Spleen (tissue), 11 donors: ENCODE results near the gene CCAR1. TPM values are rescaled to one million over a fixed set of nuclear protein-coding genes. Genes with fewer than 3 reads are reported as not detected.

Experiments used
- DNase-seq: peaks from one replicate; pipeline ENCODE4 v3.0.0-alpha.2; 2020
- H3K27ac ChIP-seq, 8 donors: fragments of 200-600 bp; sonication (generic) in 7 of 8; 1 replicate in 4 of 8; 2 replicates in 4 of 8; pipeline versions ENCODE4 v1.5.0 to v1.8.0; 2016 to 2021; ENCODE audit warnings: inconsistent platforms in 4 of 8, mild to moderate bottlenecking in 4 of 8, moderate library complexity in 1 of 8
- H3K27me3 ChIP-seq, 7 donors: fragments of 200-600 bp; sonication (generic) in 6 of 7; replicated peaks in 1 of 7; 1 replicate in 4 of 7; 2 replicates in 3 of 7; pipeline versions ENCODE4 v1.5.0 to v1.8.0; 2016 to 2021; ENCODE audit warnings: inconsistent platforms in 3 of 7, mild to moderate bottlenecking in 1 of 7
- H3K36me3 ChIP-seq, 6 donors: fragments of 200-600 bp; sonication (generic) in 5 of 6; 1 replicate in 4 of 6; 2 replicates in 2 of 6; pipeline versions ENCODE4 v1.5.0 to v1.8.0; 2016 to 2021; ENCODE audit warnings: inconsistent platforms in 2 of 6
- H3K4me1 ChIP-seq, 6 donors: fragments of 200-600 bp; sonication (generic) in 5 of 6; 1 replicate in 3 of 6; 2 replicates in 3 of 6; pipeline versions ENCODE4 v1.5.0 to v1.8.0; 2016 to 2021; ENCODE audit warnings: inconsistent platforms in 3 of 6
- H3K4me3 ChIP-seq, 8 donors: fragments of 200-600 bp; sonication (generic) in 7 of 8; 1 replicate in 4 of 8; 2 replicates in 4 of 8; pipeline versions ENCODE4 v1.5.0 to v1.8.0; 2016 to 2021; ENCODE audit warnings: inconsistent platforms in 4 of 8, mild to moderate bottlenecking in 4 of 8, moderate library complexity in 2 of 8
- H3K9me3 ChIP-seq, 8 donors: fragments of 200-600 bp; sonication (generic) in 7 of 8; 1 replicate in 4 of 8; 2 replicates in 4 of 8; pipeline versions ENCODE4 v1.5.0 to v1.8.0; 2016 to 2021; ENCODE audit warnings: inconsistent platforms in 4 of 8
- POLR2A ChIP-seq, 3 donors: fragments of 450-650 bp; IDR thresholded peaks; one replicate each; pipeline ENCODE4 v1.5.1; 2017; ENCODE audit warnings: antibody characterized with exemption in 3 of 3, mild to moderate bottlenecking in 1 of 3
- POLR2AphosphoS5 ChIP-seq, 3 donors: sonication (generic); formaldehyde crosslinking; IDR thresholded peaks; one replicate each; pipeline ENCODE4 v1.5.1; 2017; ENCODE audit warnings: antibody characterized with exemption in 3 of 3
- WGBS, 5 donors: extraction: QIAGEN DNeasy Blood & Tissue Kit in 3 of 5; methylation state at CpG; one replicate each; pipeline versions ENCODE4 v1.1.5 to v1.1.7; 2013 to 2018; 5-methylcytosine and 5-hydroxymethylcytosine counted together
- intact Hi-C: fragments of 100-400 bp; cut with DNase I; formaldehyde crosslinking; loops from one replicate; pipeline ENCODE4 v1.15.0; 2023; ENCODE audit warnings: low total_unique reads
- polyA plus RNA-seq, 3 donors: library from polyadenylated mRNA; stranded (reverse); fragments of 200-250 nt; gene quantifications; one replicate each; pipeline ENCODE4 v1.2.1, GENCODE V29; 2013
- total RNA-seq, 7 donors: library from RNA; depleted of rRNA in 3 of 7; stranded (reverse); fragments of >200 nt in 3 of 7; fragmentation: NEBNext Ultra II Directional in 4 of 7; extraction: Animal tissue kit (Norgen Biotek cat#: 25700) in 4 of 7; gene quantifications; one replicate each; pipeline versions ENCODE4 v1.1.0 to v1.2.1, GENCODE V29; 2016 to 2021
- TF ChIP-seq, protein P1 (sequence below), 11 experiments: fragments of 200-600 bp in 7 of 11; fragments of 450-650 bp in 4 of 11; sonication (generic) in 4 of 11; IDR thresholded peaks in 8 of 11; conservative IDR thresholded peaks in 3 of 11; 1 replicate in 7 of 11; 2 replicates in 4 of 11; pipeline versions ENCODE4 v1.4.0 to v1.8.0; 2016 to 2021; ENCODE audit warnings: antibody characterized with exemption in 11 of 11, inconsistent platforms in 4 of 11, mild to moderate bottlenecking in 1 of 11
- donor health status: healthy with polysubstance abuse.
- donor health status: DM: no; HTN: no; CAD: no; lungs with moderate emphysema.
- donor health status: DM: no; HTN: no; CAD: no.
- donor health status: Bipolar disorder and iron deficiency.
- donor health status: healthy.
- donor health status: DM: no; HTN: no; CAD: no.
- donor health status: DM: yes; HTN: yes; CAD: no.

CCAR1 gene
- total and polyA plus RNA-seq, 10 donors = 37.4 to 83.6 (median 64.5) TPM

DNA sequence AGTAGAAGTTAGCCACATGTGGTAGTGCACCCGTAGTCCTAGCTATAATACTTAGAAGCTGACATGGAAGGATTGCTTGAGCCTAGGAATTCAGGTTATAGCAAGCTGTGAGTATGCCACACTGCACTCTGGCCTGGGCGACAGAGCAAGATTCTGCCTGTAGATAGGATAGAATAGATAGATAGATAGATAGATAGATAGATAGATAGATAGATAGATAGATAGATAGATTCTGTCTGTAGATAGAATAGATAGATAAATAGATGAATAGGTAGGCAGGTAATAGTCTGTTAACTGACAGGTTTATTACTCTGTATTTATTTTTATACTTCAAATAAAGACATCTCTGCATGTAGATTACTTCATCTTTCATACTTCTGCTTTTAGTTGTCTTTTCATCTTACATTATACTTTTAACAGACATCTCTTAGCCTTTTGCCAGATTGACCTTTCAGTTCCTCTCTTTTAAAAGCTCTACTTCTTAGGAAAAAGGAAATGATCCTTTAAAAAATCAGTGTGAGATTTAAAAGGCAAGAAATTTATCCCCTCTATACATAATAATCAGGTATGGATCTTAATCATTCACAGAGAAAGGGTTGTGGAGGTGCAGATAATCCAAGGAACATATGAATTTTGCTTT is 31.8 kb downstream of the CCAR1 start:
- H3K9me3 ChIP-seq = no peaks in the 10 kb centered on the region
- no peak for DNase-seq
- WGBS, 5 donors = 88 to 92% (median 90%) methylated on average over 2 of the region's 2 CpGs
- intact Hi-C loops = no loop called here
- H3K4me3 ChIP-seq = no peak overlapping the region
- H3K36me3 ChIP-seq = peaks cover 1 to 100% (median 100%) of the 10 kb centered on the region in 6 donors
- TF ChIP-seq, protein P1, sequence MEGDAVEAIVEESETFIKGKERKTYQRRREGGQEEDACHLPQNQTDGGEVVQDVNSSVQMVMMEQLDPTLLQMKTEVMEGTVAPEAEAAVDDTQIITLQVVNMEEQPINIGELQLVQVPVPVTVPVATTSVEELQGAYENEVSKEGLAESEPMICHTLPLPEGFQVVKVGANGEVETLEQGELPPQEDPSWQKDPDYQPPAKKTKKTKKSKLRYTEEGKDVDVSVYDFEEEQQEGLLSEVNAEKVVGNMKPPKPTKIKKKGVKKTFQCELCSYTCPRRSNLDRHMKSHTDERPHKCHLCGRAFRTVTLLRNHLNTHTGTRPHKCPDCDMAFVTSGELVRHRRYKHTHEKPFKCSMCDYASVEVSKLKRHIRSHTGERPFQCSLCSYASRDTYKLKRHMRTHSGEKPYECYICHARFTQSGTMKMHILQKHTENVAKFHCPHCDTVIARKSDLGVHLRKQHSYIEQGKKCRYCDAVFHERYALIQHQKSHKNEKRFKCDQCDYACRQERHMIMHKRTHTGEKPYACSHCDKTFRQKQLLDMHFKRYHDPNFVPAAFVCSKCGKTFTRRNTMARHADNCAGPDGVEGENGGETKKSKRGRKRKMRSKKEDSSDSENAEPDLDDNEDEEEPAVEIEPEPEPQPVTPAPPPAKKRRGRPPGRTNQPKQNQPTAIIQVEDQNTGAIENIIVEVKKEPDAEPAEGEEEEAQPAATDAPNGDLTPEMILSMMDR (IDR thresholded peaks at IDR 0.05 in 8 of 11, conservative IDR thresholded peaks at IDR 0.05 in 3 of 11) = no peak
- TF ChIP-seq POLR2AphosphoS5 (IDR thresholded peaks at IDR 0.05) (no peak), POLR2A (IDR thresholded peaks at IDR 0.05) (no peak)
- no peaks in the 10 kb centered on the region for H3K4me1 ChIP-seq
- H3K27ac ChIP-seq = no peak overlapping the region
- no peaks in the 10 kb centered on the region for H3K27me3 ChIP-seq

DNA sequence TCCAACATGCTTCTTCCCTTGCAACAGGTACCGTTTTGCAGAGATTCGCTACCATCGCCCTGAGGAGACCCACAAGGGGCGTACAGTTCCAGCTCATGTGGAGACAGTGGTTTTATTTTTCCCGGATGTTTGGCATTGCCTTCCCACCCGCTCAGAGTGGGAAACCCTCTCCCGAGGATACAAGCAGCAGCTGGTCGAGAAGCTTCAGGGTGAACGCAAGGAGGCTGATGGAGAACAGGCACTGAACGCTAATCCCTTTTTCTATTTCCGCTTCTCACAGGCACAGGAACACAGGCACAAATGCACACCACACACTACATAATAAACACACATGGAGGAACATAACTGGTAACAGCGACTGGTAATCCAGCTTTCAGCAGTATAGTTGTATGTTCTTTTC is 35.2 kb downstream of the CCAR1 start:
- no peaks in the 10 kb centered on the region for H3K9me3 ChIP-seq
- no peak overlapping the region for H3K27ac ChIP-seq
- H3K27me3 ChIP-seq = no peaks in the 10 kb centered on the region
- H3K4me3 ChIP-seq = no peak overlapping the region
- 92 to 96% (median 95%) methylated on average over 12 of the region's 12 CpGs for WGBS, 5 donors
- intact Hi-C loops = no loop called here
- TF ChIP-seq POLR2A (IDR thresholded peaks at IDR 0.05) (no peak), POLR2AphosphoS5 (IDR thresholded peaks at IDR 0.05) (no peak)
- TF ChIP-seq, protein P1 (IDR thresholded peaks at IDR 0.05 in 8 of 11, conservative IDR thresholded peaks at IDR 0.05 in 3 of 11) = no peak
- no peak for DNase-seq
- peaks cover 2 to 100% (median 98%) of the 10 kb centered on the region in 6 donors for H3K36me3 ChIP-seq
- no peaks in the 10 kb centered on the region for H3K4me1 ChIP-seq

DNA sequence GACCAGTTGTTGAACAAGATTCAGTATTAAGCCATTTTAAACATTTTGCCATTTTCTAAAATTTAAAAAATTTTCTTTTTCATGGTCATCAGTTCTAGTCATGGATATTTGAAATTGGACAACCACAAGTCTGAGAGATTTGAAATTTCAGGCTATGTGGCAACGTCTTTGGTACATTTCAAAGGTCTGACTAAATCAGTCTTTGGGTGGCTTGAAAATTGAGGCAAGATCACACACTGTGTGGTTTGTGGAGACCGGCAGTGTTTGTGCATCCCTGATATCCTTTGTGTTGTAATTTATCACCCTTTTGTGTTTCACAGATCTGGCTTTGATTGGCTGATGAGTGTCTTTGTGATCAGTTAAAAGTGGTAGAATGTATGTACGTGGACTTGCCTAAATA is 35.7 kb downstream of the CCAR1 start:
- 78 to 94% (median 86%) methylated on average over 3 of the region's 3 CpGs for WGBS, 5 donors
- peaks cover 2 to 100% (median 98%) of the 10 kb centered on the region in 6 donors for H3K36me3 ChIP-seq
- intact Hi-C loops = no loop called here
- no peak overlapping the region for H3K4me3 ChIP-seq
- no peaks in the 10 kb centered on the region for H3K27me3 ChIP-seq
- H3K27ac ChIP-seq = no peak overlapping the region
- no peak for TF ChIP-seq POLR2A (IDR thresholded peaks at IDR 0.05)
- TF ChIP-seq, protein P1 (IDR thresholded peaks at IDR 0.05 in 8 of 11, conservative IDR thresholded peaks at IDR 0.05 in 3 of 11) = no peak
- TF ChIP-seq POLR2AphosphoS5 (IDR thresholded peaks at IDR 0.05) = no peak
- DNase-seq = no peak
- no peaks in the 10 kb centered on the region for H3K4me1 ChIP-seq
- H3K9me3 ChIP-seq = no peaks in the 10 kb centered on the region

GRCh38 chr10:68759223-68759863 is 38.3 kb downstream of the CCAR1 start:
- Histone ChIP-seq H3K4me3 (no peak overlapping the region), H3K27me3 (no peaks in the 10 kb centered on the region), H3K27ac (no peak overlapping the region), H3K4me1 (peaks cover 0 to 12% (median 1%) of the 10 kb centered on the region in 6 donors), H3K36me3 (peaks cover 2 to 100% (median 93%) of the 10 kb centered on the region in 6 donors), H3K9me3 (no peaks in the 10 kb centered on the region)
- DNase-seq = no peak
- 95 to 99% (median 97%) methylated on average over 6 of the region's 6 CpGs for WGBS, 5 donors
- intact Hi-C loops = no loop called here
- TF ChIP-seq, protein P1 (IDR thresholded peaks at IDR 0.05 in 8 of 11, conservative IDR thresholded peaks at IDR 0.05 in 3 of 11) = no peak
- no peak for TF ChIP-seq POLR2A (IDR thresholded peaks at IDR 0.05)
- no peak for TF ChIP-seq POLR2AphosphoS5 (IDR thresholded peaks at IDR 0.05)
